AG09309 (cell line): Measurements from ENCODE around the gene ADTRP.
A peak's percentile ranks its signal among the peaks of the same experiment; 100 is the strongest.

Experiments
- DNase-seq: peaks from one replicate; pipeline ENCODE4 v3.0.0-alpha.2; 2010; ENCODE audit warnings: low read depth
- H3K4me3 ChIP-seq: 2 replicates; pipeline ENCODE4 v1.5.1; 2011; ENCODE audit warnings: mild to moderate bottlenecking, low read depth, low read length, moderate library complexity; ENCODE audit not compliant: control insufficient read depth
- TF ChIP-seq, protein P1 (sequence below): IDR thresholded peaks from 2 replicates; pipeline ENCODE4 v1.5.1; 2011; ENCODE audit warnings: mild to moderate bottlenecking, low read depth, low read length, inconsistent platforms; ENCODE audit not compliant: insufficient read depth, control insufficient read depth; ENCODE audit errors: missing control alignments

ADTRP gene

DNA sequence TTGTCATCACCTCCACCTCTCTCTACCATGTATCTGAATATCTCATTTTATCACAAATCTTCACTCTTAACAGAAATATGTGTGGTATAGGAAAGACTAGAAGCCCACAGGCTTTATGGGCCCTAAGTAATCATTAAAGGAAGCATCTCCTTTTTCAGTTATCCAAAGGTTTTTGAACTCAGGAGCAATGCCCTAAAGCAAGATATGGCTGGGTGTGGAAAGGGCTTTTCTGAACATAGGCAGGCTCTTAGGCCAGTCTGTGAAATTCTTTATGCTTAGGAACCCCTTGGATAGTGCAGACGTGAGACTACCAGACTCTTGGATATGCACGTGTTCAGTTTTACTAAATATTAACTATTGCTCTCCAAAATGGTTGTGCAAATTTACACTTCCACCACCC, 99.5 kb downstream of the ADTRP start:
- DNase-seq, result no peak
- TF ChIP-seq, protein P1, sequence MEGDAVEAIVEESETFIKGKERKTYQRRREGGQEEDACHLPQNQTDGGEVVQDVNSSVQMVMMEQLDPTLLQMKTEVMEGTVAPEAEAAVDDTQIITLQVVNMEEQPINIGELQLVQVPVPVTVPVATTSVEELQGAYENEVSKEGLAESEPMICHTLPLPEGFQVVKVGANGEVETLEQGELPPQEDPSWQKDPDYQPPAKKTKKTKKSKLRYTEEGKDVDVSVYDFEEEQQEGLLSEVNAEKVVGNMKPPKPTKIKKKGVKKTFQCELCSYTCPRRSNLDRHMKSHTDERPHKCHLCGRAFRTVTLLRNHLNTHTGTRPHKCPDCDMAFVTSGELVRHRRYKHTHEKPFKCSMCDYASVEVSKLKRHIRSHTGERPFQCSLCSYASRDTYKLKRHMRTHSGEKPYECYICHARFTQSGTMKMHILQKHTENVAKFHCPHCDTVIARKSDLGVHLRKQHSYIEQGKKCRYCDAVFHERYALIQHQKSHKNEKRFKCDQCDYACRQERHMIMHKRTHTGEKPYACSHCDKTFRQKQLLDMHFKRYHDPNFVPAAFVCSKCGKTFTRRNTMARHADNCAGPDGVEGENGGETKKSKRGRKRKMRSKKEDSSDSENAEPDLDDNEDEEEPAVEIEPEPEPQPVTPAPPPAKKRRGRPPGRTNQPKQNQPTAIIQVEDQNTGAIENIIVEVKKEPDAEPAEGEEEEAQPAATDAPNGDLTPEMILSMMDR, result no peak
- H3K4me3 ChIP-seq, result no peak overlapping the region

DNA sequence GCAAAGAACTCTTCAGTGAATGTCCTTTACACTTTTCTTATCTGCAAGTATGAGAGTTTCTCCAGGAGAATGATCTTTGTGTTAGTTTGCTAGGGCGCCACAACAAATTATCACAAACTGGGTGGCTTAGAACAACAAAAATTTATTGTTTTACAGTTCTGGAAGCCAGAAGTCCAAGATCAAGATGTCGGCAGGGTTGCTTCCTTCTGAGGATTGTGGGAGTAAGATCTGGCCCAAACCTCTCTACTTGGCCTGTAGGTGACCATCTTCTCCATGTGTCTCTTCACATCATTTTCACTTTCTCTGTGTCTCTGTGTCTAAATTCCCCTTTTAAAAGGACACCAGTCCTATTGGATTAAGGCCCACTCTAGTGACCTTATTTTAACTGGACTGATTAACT, 103.0 kb downstream of the ADTRP start:
- TF ChIP-seq, protein P1, result peak; percentile 41
- H3K4me3 ChIP-seq, result no peak overlapping the region
- DNase-seq, result no peak

DNA sequence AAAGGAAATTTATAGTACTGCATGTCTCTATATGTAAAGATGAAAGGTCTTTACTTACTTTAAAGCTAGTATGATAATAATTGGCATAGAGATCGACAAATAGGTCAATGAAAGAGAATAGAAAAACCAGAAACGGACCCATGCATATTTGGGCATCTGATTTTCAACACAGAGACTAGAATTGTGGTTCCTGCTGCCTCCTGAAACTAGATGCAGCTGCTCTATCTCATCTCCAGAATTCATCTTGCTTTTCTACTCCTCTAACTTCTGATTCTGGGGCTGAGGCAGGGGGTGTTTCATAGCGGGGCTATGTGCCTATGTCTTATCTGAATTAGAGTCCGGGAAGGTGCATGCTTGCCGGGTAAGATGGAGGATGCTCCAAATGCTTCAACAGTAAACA, 105.9 kb downstream of the ADTRP start:
- TF ChIP-seq, protein P1, result no peak
- DNase-seq, result no peak
- H3K4me3 ChIP-seq, result no peak overlapping the region

DNA sequence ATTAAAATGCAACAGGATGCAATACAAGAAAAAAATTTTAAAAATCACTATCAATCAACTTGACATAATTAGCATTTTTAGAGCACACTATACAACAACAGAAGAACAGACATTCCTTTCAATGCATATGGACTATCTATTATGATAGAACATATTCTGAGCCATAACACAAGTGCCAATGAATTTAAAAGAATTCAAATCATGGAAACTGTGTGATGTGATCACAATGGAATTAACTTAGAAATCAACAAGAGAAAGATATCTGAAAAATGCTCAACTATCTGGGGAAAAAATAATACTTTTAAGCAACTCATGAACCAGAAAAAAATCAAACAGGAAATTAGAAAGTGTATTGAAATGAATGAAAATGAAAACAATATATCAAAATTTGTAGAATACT, 106.3 kb downstream of the ADTRP start:
- H3K4me3 ChIP-seq, result no peak overlapping the region
- TF ChIP-seq, protein P1, result no peak
- no peak for DNase-seq

DNA sequence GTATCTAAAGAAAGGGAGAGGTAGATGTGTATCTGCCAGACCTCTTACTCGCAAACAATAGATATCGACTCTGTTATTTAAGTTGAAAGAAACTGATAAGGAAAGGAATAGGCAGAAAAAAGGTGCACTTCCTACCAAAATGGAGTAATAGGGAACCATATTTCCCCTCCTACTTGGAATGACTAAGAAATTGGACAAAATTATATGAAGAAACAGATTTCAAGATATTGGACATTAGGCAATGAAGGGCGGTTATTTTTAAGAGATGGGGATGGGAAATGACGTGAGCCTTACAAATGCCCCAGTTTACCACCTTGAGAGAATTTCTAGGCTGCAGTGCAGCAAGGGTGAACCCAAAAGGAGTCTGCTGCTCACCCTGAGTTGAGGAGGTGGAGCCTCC, 108.9 kb downstream of the ADTRP start:
- TF ChIP-seq, protein P1, result no peak
- no peak for DNase-seq
- no peak overlapping the region for H3K4me3 ChIP-seq

DNA sequence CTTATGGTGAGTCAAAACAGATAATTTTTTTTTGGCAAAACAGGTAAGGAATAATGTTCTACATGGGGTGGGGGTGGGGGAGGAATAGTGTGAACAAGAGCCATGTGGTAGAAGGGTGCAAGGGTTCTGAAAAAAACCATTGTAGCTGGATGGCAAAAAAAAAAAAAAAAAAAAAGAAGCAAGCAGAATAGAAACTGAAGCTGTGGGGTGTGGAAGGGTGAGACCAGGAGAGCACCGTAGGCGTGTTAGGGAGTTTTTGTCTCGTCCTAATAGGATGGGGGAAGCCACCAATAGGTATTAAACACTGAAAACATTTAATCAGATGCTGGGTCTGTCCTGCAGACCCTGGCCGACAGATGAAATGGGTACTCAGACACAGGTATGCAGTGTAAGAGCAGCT, 110.1 kb downstream of the ADTRP start:
- TF ChIP-seq, protein P1, result no peak
- H3K4me3 ChIP-seq, result no peak overlapping the region
- DNase-seq, result no peak

DNA sequence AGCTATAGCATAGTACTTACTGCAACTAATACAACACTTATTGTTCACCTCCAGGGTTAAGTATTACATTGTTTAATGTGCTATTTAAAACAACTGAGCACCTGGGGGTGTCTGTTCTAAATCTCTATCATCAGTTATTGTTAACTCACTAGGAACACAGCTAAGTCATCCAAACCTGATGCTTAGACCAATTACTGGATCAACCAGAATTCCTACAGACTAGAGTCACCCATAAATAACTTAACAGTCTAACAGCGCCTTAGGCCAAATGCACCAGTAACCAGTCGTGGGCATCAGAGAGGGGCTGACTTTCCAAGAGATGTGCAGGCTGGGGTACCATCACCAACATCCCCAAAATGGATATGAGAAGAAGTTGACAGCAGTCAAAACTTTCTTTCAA, 110.7 kb downstream of the ADTRP start:
- DNase-seq, result no peak
- TF ChIP-seq, protein P1, result no peak
- H3K4me3 ChIP-seq, result no peak overlapping the region
